GM21723 (cell line): ENCODE measurements around the gene CD5L.

Experiments used
- ATAC-seq: cut with Tn5 transposase; IDR thresholded peaks from one replicate; pipeline ENCODE4 v1.9.1; 2021; ENCODE audit warnings: mild to moderate bottlenecking, moderate library complexity; ENCODE audit not compliant: unreplicated experiment

CD5L gene

DNA sequence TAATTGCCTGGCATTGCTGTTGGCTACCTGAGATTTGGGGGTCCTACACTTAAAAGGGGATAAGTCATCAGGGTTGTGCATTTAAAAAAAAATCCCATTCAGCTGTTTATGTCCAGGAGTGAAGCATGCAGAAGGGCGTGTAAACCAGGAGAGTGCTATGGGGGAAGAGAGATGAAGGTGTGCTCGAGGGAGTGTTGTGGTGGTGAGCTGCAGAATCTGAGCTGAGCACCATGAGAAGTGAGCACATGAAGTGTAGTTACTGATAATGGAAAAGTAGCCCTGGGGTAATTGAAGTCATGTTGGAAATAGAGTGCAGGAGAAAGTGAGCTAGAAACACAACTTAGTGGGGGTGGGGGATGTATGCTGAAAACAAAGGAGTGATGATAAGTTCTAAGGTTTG is 22.4 kb downstream of the CD5L start:
- ATAC-seq: no peak

DNA sequence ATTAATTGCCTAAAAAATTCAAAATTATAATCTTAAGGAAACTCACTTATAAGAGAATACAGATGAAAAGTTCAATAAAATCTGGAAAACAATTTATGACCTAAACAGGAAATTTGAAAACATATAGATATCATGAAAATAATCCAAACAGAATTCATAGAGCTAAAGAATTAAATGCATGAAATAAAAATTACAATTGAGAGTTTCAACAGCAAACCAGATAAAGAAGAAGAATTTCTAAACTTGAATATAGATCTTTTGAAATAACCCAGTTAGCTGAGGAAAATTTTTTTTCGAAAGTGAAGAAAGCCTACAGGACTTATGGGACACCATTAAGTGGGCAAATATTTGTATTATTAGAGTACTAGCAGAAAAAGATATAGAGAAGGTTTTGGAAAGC is 28.3 kb downstream of the CD5L start:
- ATAC-seq: no peak

DNA sequence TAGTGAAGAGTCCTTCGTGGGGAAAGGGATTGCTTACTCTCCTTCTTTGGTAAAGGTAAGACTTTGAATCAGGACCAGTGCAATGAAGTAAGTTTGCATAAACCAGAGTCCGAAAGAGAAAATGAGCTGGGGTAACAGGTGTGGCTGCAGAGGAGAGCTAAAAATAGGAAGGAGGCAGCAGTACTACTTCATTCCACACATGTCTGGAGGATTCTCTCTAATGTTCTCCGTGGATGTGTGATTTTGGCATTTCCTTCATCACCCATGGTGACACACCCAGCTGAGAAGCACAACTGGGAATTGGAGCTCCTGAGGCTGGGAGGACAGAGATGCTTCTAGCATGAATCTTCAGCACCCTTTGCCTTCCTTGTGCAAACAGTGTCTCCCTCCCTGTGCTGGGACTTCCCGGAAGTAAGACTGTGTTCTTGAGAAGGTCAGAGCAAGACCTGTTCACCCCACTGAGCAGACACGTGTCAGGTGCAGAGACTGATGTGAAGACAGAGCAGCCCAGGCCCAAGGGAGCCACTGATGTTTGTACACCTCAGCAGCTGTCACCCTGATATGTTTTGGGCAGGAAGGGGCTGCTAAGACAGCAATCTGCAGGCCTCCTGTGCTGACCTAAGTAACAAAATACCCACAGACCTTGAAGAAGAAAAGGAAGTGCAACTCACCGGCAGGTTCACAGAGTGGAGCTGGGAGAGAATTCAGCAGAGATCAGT is 35.0 kb downstream of the CD5L start:
- peak; percentile 92 for ATAC-seq

DNA sequence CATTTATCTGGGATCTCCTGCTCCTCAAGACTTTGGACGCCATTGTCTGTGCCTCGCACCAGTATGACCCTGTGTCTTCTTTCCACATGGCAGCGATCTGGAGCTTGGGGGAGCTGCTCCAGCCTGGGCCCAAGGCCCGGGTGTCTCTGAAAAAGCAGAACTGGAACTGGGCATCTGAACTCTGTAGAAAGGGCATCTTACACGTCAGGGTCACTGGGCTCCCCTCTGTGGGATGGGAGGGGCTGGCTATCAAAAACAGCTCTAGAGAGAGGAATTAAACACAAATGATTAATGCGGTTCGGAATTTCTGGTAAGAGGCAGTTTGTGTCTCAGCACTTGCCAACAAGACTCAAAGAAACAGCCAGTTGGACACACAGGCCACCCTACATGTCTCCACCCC is 37.8 kb downstream of the CD5L start:
- ATAC-seq: no peak

DNA sequence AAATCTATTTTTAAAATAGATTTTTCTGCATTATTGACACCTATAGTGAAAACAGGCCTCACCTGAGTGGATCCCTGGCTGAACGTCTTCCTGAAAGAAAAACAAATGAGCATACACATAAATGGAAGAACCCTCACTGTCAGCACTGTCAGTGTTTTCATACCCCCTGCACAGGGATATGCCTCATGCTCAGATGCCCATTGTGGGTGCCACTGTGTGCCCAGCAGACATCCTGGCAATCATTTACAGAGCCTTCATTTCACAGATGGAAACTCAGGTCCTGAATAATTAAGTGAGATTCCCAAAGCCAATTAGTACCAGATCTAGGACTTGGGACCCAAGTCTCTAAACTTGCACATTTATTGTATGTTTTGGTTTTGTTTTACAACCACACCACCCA is 41.6 kb downstream of the CD5L start:
- ATAC-seq: no peak

DNA sequence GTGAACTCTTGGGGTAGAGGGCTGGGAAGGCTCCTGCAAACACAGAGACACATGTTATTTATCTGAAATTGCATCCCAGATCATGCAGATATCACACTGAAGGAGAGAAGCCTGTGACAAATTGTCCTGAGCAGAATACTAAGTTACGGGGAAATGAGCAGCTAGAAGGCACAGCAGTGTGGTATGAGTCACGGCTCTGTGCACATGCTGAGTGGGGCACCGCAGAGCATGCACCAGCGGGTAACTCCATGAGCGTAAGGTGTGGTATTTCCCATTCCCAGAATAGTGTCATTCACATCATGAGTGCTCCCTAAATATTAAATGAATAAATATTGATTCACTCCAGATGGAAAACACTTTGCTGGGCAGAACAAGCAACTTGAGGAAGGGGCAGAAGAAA is 43.4 kb downstream of the CD5L start:
- ATAC-seq: no peak

DNA sequence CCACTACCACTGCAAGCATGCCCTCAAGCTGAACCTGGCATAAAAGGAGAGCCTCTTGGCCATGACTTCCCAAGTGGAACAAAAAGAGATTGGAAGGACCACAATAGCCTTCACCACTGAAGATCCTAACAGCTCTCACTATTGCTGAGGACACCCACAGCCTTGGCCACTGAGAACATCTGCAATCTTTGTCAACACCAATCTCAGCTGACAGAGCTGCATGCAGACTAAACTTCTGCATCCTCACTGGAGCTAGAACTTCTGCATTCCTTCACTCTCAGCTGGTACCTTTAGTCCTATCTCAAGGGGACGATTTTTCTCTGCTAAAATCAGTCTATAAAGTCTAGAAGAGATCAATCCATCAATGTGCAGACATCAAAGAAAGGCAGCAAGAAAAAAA is 56.4 kb downstream of the CD5L start:
- no peak for ATAC-seq

DNA sequence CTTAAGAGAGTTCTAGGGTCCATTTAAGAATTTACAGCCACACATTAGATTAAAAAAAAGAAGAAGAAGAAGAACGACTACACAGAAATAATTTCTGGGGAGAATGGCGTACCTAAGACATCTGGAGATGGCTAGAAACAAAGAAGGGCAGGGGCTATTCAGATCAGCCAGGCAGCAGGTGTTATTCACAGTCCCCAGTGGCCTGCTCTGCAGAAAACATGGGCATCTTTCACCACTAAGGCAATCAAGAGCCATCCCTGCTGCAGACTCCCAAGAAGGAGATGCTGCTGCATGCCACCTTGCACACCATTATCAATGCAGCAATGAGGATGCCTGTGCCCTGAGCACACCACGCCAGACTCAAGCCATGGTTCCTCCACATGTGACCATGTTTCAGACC is 56.8 kb downstream of the CD5L start:
- ATAC-seq: no peak

DNA sequence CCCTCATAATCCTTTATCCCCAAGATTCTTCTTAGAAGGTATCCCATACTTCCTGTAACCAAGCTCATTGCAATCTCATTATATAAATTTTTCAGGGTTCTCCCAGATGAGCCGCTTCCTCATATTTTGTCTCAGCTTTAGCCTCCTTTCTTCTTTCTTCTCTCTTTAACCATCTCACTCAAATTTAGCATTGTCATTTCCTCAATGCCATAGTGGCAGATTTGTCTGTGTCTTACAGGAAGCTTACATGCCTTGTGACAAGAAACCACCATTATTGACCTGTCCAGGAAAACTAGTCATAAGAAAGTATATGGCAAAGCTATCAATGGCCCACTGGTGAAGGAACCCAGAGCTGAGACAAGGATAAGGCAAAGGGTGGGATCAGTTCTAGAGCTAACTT is 58.7 kb downstream of the CD5L start:
- ATAC-seq: no peak

DNA sequence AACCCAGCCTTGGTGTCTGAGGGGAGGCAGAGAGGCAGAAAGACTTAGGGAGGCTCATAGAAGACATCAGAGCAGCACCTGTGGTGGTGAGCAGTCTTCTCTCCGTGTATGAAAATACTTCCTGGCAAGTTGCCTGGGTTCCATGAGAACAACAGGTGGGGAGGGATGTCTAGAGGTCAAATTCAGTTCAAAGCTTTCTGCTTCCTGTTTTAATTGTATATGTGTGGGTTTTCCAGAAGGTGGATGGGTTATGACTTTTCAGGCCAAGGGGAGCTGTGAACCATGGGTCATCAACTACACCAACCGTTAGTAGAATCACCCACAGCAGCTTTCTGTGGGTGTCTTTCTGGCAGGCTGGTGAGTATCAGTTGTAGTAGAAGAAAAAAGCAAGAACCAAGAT is 60.6 kb downstream of the CD5L start:
- peak; percentile 73 for ATAC-seq
